Esophagus squamous epithelium (tissue), 4 donors: Measurements from ENCODE around the gene EHMT1.

Experiments
- CTCF ChIP-seq, 6 experiments: fragments of 450-650 bp in 4 of 6; fragments of 200-600 bp in 2 of 6; sonication (generic) in 2 of 6; IDR thresholded peaks; one replicate each; pipeline ENCODE4 v1.5.1; 2016 to 2019; ENCODE audit warnings: antibody characterized with exemption in 6 of 6, mild to moderate bottlenecking in 4 of 6, moderate library complexity in 4 of 6
- POLR2A ChIP-seq, 4 donors: fragments of 450-650 bp; IDR thresholded peaks; one replicate each; pipeline ENCODE4 v1.6.1; 2017; ENCODE audit warnings: antibody characterized with exemption in 4 of 4, mild to moderate bottlenecking in 4 of 4, moderate library complexity in 3 of 4

GRCh38 chr9:137774775-137775386 lies 156.1 kb downstream of the EHMT1 start:
- TF ChIP-seq CTCF (IDR thresholded peaks at IDR 0.05): no peak
- no peak for TF ChIP-seq POLR2A (IDR thresholded peaks at IDR 0.05)
